HEK293 (cell line): Measurements from ENCODE around the gene NUDCD3.

Source experiments
- ELK4 ChIP-seq: IDR thresholded peaks from 2 replicates; pipeline ENCODE4 v1.6.1; 2011; ENCODE audit warnings: mild to moderate bottlenecking, low read depth, low read length, borderline replicate concordance
- MYNN ChIP-seq: fragments of 450-650 bp; formaldehyde crosslinking; IDR thresholded peaks from 2 replicates; pipeline ENCODE4 v1.5.1; 2016; ENCODE audit warnings: missing biosample characterization, missing genetic modification characterization, borderline replicate concordance
- TCF7L2 ChIP-seq: IDR thresholded peaks from 2 replicates; pipeline ENCODE4 v1.6.1; 2011; ENCODE audit warnings: low read depth, mild to moderate bottlenecking, inconsistent platforms, low read length, moderate library complexity, borderline replicate concordance
- TSHZ1 ChIP-seq: fragments of 450-650 bp; formaldehyde crosslinking; IDR thresholded peaks from 2 replicates; pipeline ENCODE4 v1.5.1; 2016; ENCODE audit warnings: missing biosample characterization, missing genetic modification characterization, borderline replicate concordance
- ZBTB8A ChIP-seq: fragments of 450-650 bp; formaldehyde crosslinking; IDR thresholded peaks from 2 replicates; pipeline ENCODE4 v1.5.1; 2016; ENCODE audit warnings: missing biosample characterization, missing genetic modification characterization
- ZNF10 ChIP-seq: fragments of 450-650 bp; formaldehyde crosslinking; IDR thresholded peaks from 2 replicates; pipeline ENCODE4 v1.5.1; 2017; ENCODE audit warnings: missing biosample characterization, missing genetic modification characterization
- ZNF24 ChIP-seq: fragments of 450-650 bp; formaldehyde crosslinking; IDR thresholded peaks from 2 replicates; pipeline ENCODE4 v1.5.1; 2016; ENCODE audit warnings: missing biosample characterization, missing genetic modification characterization
- ZNF311 ChIP-seq: fragments of 450-650 bp; formaldehyde crosslinking; IDR thresholded peaks from 2 replicates; pipeline ENCODE4 v1.5.1; 2017; ENCODE audit warnings: missing biosample characterization, missing genetic modification characterization, borderline replicate concordance
- ZNF449 ChIP-seq: fragments of 450-650 bp; formaldehyde crosslinking; IDR thresholded peaks from 2 replicates; pipeline ENCODE4 v1.5.1; 2017; ENCODE audit warnings: missing biosample characterization, mild to moderate bottlenecking, missing genetic modification characterization, moderate library complexity
- ZNF571 ChIP-seq: fragments of 450-650 bp; formaldehyde crosslinking; IDR thresholded peaks from 2 replicates; pipeline ENCODE4 v1.5.0; 2017; ENCODE audit warnings: missing biosample characterization, missing genetic modification characterization
- TF ChIP-seq, protein P1 (sequence below): fragments of 450-650 bp; formaldehyde crosslinking; IDR thresholded peaks from 2 replicates; pipeline ENCODE4 v1.5.1; 2016; ENCODE audit warnings: missing biosample characterization, missing genetic modification characterization, low read depth
- TF ChIP-seq, protein P2 (sequence below): fragments of 450-650 bp; formaldehyde crosslinking; IDR thresholded peaks from 2 replicates; pipeline ENCODE4; 2016; ENCODE audit warnings: missing biosample characterization, missing genetic modification characterization
- TF ChIP-seq, protein P3 (sequence below): fragments of 450-650 bp; formaldehyde crosslinking; IDR thresholded peaks from 2 replicates; pipeline ENCODE4 v1.5.1; 2016; ENCODE audit warnings: missing biosample characterization, missing genetic modification characterization

- TF ChIP-seq TSHZ1 (tag by site-specific recombination) (no peak), ZBTB8A (no peak), ZNF24 (tag by site-specific recombination) (no peak), TCF7L2 (no peak), ZNF10 (tag by site-specific recombination) (no peak), ZNF571 (no peak), ZNF449 (tag by site-specific recombination) (no peak), ZNF311 (no peak), ELK4 (no peak), MYNN (tag by site-specific recombination) (no peak)
- TF ChIP-seq, protein P1, sequence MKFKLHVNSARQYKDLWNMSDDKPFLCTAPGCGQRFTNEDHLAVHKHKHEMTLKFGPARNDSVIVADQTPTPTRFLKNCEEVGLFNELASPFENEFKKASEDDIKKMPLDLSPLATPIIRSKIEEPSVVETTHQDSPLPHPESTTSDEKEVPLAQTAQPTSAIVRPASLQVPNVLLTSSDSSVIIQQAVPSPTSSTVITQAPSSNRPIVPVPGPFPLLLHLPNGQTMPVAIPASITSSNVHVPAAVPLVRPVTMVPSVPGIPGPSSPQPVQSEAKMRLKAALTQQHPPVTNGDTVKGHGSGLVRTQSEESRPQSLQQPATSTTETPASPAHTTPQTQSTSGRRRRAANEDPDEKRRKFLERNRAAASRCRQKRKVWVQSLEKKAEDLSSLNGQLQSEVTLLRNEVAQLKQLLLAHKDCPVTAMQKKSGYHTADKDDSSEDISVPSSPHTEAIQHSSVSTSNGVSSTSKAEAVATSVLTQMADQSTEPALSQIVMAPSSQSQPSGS, result no peak
- TF ChIP-seq, protein P2, sequence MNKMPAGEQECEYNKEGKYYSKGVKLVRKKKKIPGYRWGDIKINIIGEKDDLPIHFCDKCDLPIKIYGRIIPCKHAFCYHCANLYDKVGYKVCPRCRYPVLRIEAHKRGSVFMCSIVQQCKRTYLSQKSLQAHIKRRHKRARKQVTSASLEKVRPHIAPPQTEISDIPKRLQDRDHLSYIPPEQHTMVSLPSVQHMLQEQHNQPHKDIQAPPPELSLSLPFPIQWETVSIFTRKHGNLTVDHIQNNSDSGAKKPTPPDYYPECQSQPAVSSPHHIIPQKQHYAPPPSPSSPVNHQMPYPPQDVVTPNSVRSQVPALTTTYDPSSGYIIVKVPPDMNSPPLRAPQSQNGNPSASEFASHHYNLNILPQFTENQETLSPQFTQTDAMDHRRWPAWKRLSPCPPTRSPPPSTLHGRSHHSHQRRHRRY (tag by site-specific recombination), result no peak
- TF ChIP-seq, protein P3, sequence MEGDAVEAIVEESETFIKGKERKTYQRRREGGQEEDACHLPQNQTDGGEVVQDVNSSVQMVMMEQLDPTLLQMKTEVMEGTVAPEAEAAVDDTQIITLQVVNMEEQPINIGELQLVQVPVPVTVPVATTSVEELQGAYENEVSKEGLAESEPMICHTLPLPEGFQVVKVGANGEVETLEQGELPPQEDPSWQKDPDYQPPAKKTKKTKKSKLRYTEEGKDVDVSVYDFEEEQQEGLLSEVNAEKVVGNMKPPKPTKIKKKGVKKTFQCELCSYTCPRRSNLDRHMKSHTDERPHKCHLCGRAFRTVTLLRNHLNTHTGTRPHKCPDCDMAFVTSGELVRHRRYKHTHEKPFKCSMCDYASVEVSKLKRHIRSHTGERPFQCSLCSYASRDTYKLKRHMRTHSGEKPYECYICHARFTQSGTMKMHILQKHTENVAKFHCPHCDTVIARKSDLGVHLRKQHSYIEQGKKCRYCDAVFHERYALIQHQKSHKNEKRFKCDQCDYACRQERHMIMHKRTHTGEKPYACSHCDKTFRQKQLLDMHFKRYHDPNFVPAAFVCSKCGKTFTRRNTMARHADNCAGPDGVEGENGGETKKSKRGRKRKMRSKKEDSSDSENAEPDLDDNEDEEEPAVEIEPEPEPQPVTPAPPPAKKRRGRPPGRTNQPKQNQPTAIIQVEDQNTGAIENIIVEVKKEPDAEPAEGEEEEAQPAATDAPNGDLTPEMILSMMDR (tag by site-specific recombination), result no peak
These were observed 87.9 kb downstream of the NUDCD3 start for GRCh38 chr7:44402401-44403060.
